PC-3 (cell line): ENCODE measurements around the gene S100A8.
"Not testable (repeated sequence)": the region's sequence is repeated elsewhere in the genome, so short reads cannot be mapped to it uniquely, and the experiment has no call there.

ENCODE experiments used
- EZH2 ChIP-seq: fragments of 300-600 bp; sonication (generic); IDR thresholded peaks from one replicate; pipeline ENCODE4 v1.6.1; 2017; ENCODE audit warnings: antibody characterized with exemption, mild to moderate bottlenecking, low read length; ENCODE audit not compliant: unreplicated experiment
- EZH2phosphoT487 ChIP-seq: fragments of 300-600 bp; sonication (generic); IDR thresholded peaks from 2 replicates; pipeline ENCODE4 v1.6.1; 2018; ENCODE audit warnings: mild to moderate bottlenecking, antibody characterized with exemption, low read length, borderline replicate concordance
- TF ChIP-seq, protein P1 (sequence below): fragments of 300-600 bp; sonication (generic); conservative IDR thresholded peaks from 2 replicates; pipeline ENCODE4 v1.5.1; 2017; ENCODE audit warnings: antibody characterized with exemption, low read depth, mild to moderate bottlenecking, low read length

DNA sequence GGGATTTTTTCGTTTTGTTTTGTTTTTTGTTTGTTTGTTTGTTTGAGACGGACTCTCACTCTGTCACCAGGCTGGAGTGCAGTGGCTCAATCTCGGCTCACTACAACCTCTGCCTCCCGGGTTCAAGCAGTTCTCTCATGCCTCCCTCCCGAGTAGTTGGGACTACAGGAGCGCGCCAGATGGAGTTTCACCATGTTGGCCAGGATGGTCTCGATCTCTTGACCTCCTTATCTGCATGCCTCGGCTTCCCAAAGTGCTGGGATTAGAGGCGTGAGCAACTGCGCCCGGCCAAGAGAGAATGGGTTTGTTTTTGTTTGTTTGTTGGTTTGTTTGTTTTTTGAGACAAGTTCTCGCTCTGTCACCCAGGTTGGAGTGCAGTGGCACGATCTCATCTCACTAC is 43.8 kb downstream of the S100A8 start:
- TF ChIP-seq, protein P1, sequence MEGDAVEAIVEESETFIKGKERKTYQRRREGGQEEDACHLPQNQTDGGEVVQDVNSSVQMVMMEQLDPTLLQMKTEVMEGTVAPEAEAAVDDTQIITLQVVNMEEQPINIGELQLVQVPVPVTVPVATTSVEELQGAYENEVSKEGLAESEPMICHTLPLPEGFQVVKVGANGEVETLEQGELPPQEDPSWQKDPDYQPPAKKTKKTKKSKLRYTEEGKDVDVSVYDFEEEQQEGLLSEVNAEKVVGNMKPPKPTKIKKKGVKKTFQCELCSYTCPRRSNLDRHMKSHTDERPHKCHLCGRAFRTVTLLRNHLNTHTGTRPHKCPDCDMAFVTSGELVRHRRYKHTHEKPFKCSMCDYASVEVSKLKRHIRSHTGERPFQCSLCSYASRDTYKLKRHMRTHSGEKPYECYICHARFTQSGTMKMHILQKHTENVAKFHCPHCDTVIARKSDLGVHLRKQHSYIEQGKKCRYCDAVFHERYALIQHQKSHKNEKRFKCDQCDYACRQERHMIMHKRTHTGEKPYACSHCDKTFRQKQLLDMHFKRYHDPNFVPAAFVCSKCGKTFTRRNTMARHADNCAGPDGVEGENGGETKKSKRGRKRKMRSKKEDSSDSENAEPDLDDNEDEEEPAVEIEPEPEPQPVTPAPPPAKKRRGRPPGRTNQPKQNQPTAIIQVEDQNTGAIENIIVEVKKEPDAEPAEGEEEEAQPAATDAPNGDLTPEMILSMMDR: not testable (repeated sequence)
- not testable (repeated sequence) for TF ChIP-seq EZH2phosphoT487, EZH2
